Pancreas (tissue), 10 donors: ENCODE data around the gene LRMDA. TPM values are rescaled to one million over a fixed set of nuclear protein-coding genes. Genes with fewer than 3 reads are reported as not detected.

ENCODE experiments used
- ATAC-seq, 4 donors: fragments of 200-7000 bp; cut with Tn5 transposase; one replicate each; pipeline versions ENCODE4 v1.8.0 to v1.9.1; 2020; ENCODE audit warnings: mild to moderate bottlenecking in 4 of 4, moderate library complexity in 4 of 4
- DNase-seq, 6 donors: peaks; one replicate each; pipeline ENCODE4 v3.0.0-alpha.2; 2020
- FAIRE-seq: peaks from 2 replicates; lab custom pipeline; 2012; peaks lifted over from hg19 to GRCh38; lab: Jason Lieb, UNC
- H3K27ac ChIP-seq, 4 donors: fragments of 200-600 bp; sonication (generic); 1 replicate in 3 of 4; 2 replicates in 1 of 4; pipeline versions ENCODE4 v1.5.0 to v1.8.0; 2020
- H3K27me3 ChIP-seq, 4 donors: fragments of 200-600 bp; one replicate each; pipeline ENCODE4 v1.8.0; 2021
- H3K36me3 ChIP-seq, 3 donors: fragments of 200-600 bp; sonication (generic) in 1 of 3; one replicate each; pipeline versions ENCODE4 v1.5.0 to v1.8.0; 2020 to 2021
- H3K4me1 ChIP-seq, 3 donors: fragments of 200-600 bp; one replicate each; pipeline ENCODE4 v1.8.0; 2021
- H3K4me3 ChIP-seq, 4 donors: fragments of 200-600 bp; sonication (generic) in 2 of 4; one replicate each; pipeline versions ENCODE4 v1.5.0 to v1.8.0; 2020 to 2021
- H3K9me3 ChIP-seq, 4 donors: fragments of 200-600 bp; one replicate each; pipeline ENCODE4 v1.8.0; 2021
- CTCF ChIP-seq, 4 donors: fragments of 200-600 bp; sonication (generic) in 3 of 4; IDR thresholded peaks; one replicate each; pipeline versions ENCODE4 v1.5.0 to v1.8.0; 2021; ENCODE audit warnings: antibody characterized with exemption in 4 of 4
- WGBS, 2 donors: extraction: QIAGEN DNeasy Blood & Tissue Kit; methylation state at CpG; one replicate each; pipeline ENCODE4 v1.1.7; 2013; 5-methylcytosine and 5-hydroxymethylcytosine counted together
- intact Hi-C, 3 donors: fragments of 100-400 bp; cut with DNase I; formaldehyde crosslinking; loops; one replicate each; pipeline versions ENCODE4 v1.11.1 to v1.14.2; 2022
- polyA plus RNA-seq, 2 donors: library from polyadenylated mRNA; stranded (reverse); fragments of 200-250 nt; gene quantifications; one replicate each; pipeline ENCODE4 v1.2.3, GENCODE V29; 2013
- total RNA-seq, 6 donors: library from RNA; stranded (reverse); fragmentation: NEBNext Ultra II Directional in 4 of 6; extraction: Animal tissue kit (Norgen Biotek cat#: 25700) in 4 of 6; gene quantifications; one replicate each; pipeline versions ENCODE4 v1.2.1 to v1.2.4, GENCODE V29; 2021 to 2023
- donor health status: healthy with polysubstance abuse.
- donor health status: DM: no; HTN: no; CAD: no; lungs with moderate emphysema.
- donor health status: DM: no; HTN: no; CAD: no.
- donor health status: control.
- donor health status: control.
- donor health status: Bipolar disorder and iron deficiency.
- donor health status: DM: yes; HTN: yes; CAD: no.
- donor health status: DM: no; HTN: no; CAD: no.
- donor health status: DM: no; HTN: no; CAD: no.
- donor health status: DM: yes; HTN: yes; CAD: no.

LRMDA gene
- total and polyA plus RNA-seq, 8 donors: 4.6 to 21.2 (median 13.4) TPM

- intact Hi-C loops: no loop called here
- Histone ChIP-seq H3K9me3 (no peaks in the 10 kb centered on the region), H3K27me3 (no peaks in the 10 kb centered on the region), H3K4me3 (no peak overlapping the region), H3K36me3 (no peaks in the 10 kb centered on the region), H3K4me1 (no peaks in the 10 kb centered on the region), H3K27ac (no peak overlapping the region)
- WGBS, 2 donors: 87 to 92% methylated on average over 3 of the region's 3 CpGs
- ATAC-seq (peak in 1 of 4 donors; percentile 14), DNase-seq (no peak), FAIRE-seq (no peak)
- no peak for TF ChIP-seq CTCF (IDR thresholded peaks at IDR 0.05)
Observed at GRCh38 chr10:76082232-76082631, 650.8 kb downstream of the LRMDA start.

- intact Hi-C loops: no loop called here
- FAIRE-seq: no peak
- H3K27me3 ChIP-seq: no peaks in the 10 kb centered on the region
- WGBS, 2 donors: 89 to 93% methylated on average over 1 of the region's 1 CpG
- TF ChIP-seq CTCF (IDR thresholded peaks at IDR 0.05): no peak
- no peaks in the 10 kb centered on the region for H3K4me1 ChIP-seq
- no peak overlapping the region for H3K4me3 ChIP-seq
- H3K36me3 ChIP-seq: no peaks in the 10 kb centered on the region
- H3K27ac ChIP-seq: no peak overlapping the region
- H3K9me3 ChIP-seq: no peaks in the 10 kb centered on the region
- DNase-seq: no peak
- ATAC-seq: peak in 2 of 4 donors; percentile 36 to 37
Observed at GRCh38 chr10:76082956-76083355, 651.5 kb downstream of the LRMDA start.

- FAIRE-seq (no peak), ATAC-seq (no peak), DNase-seq (no peak)
- no peak overlapping the region for H3K27ac ChIP-seq
- intact Hi-C loops: no loop called here
- no peaks in the 10 kb centered on the region for H3K4me1 ChIP-seq
- H3K4me3 ChIP-seq: no peak overlapping the region
- H3K27me3 ChIP-seq: no peaks in the 10 kb centered on the region
- no peak for TF ChIP-seq CTCF (IDR thresholded peaks at IDR 0.05)
- H3K9me3 ChIP-seq: no peaks in the 10 kb centered on the region
- H3K36me3 ChIP-seq: no peaks in the 10 kb centered on the region
- 94 to 97% methylated on average over 8 of the region's 8 CpGs for WGBS, 2 donors
Observed at GRCh38 chr10:76085002-76085816, 653.8 kb downstream of the LRMDA start.

GRCh38 chr10:76085817-76086167, 654.4 kb downstream of the LRMDA start:
- Histone ChIP-seq H3K9me3 (no peaks in the 10 kb centered on the region), H3K4me1 (no peaks in the 10 kb centered on the region), H3K27ac (no peak overlapping the region), H3K36me3 (no peaks in the 10 kb centered on the region), H3K4me3 (no peak overlapping the region), H3K27me3 (no peaks in the 10 kb centered on the region)
- DNase-seq: no peak
- intact Hi-C loops: no loop called here
- ATAC-seq: no peak
- FAIRE-seq: no peak
- WGBS, 2 donors: 92 to 97% methylated on average over 4 of the region's 4 CpGs
- no peak for TF ChIP-seq CTCF (IDR thresholded peaks at IDR 0.05)

- no peak for TF ChIP-seq CTCF (IDR thresholded peaks at IDR 0.05)
- DNase-seq (no peak), ATAC-seq (no peak), FAIRE-seq (no peak)
- intact Hi-C loops: no loop called here
- Histone ChIP-seq H3K4me3 (no peak overlapping the region), H3K9me3 (no peaks in the 10 kb centered on the region), H3K4me1 (no peaks in the 10 kb centered on the region), H3K36me3 (no peaks in the 10 kb centered on the region), H3K27me3 (no peaks in the 10 kb centered on the region), H3K27ac (no peak overlapping the region)
- 83 to 85% methylated on average over 6 of the region's 6 CpGs for WGBS, 2 donors
Observed at GRCh38 chr10:76086170-76086760, 654.8 kb downstream of the LRMDA start.
